NT2/D1 (cell line): ENCODE measurements around the gene HSPA1A.
"Not testable (repeated sequence)": the region's sequence is repeated elsewhere in the genome, so short reads cannot be mapped to it uniquely, and the experiment has no call there.

Experiments
- DNase-seq: peaks from one replicate; pipeline ENCODE4 v3.0.0-alpha.2; 2011; ENCODE audit warnings: low read depth, low spot score
- H3K27me3 ChIP-seq: 2 replicates; pipeline ENCODE4 v1.6.0; 2011; ENCODE audit warnings: mild to moderate bottlenecking; ENCODE audit not compliant: insufficient read length, insufficient read depth
- H3K36me3 ChIP-seq: 2 replicates; pipeline ENCODE4 v1.6.1; 2011; ENCODE audit warnings: mild to moderate bottlenecking, low read length, mixed read lengths; ENCODE audit not compliant: insufficient read depth, insufficient read length
- H3K4me1 ChIP-seq: 2 replicates; pipeline ENCODE4 v1.5.1; 2011; ENCODE audit not compliant: insufficient read depth, insufficient read length
- H3K4me3 ChIP-seq: 2 replicates; pipeline ENCODE4 v1.5.1; 2011; ENCODE audit warnings: low read depth; ENCODE audit not compliant: insufficient read length
- H3K9ac ChIP-seq: 2 replicates; pipeline ENCODE4 v1.6.0; 2011; ENCODE audit warnings: low read depth; ENCODE audit not compliant: insufficient read length
- H3K9me3 ChIP-seq: 2 replicates; pipeline ENCODE4 v1.5.1; 2011; ENCODE audit warnings: mild to moderate bottlenecking, low read length; ENCODE audit not compliant: insufficient read depth
- SUZ12 ChIP-seq: IDR thresholded peaks from 2 replicates; pipeline ENCODE4 v1.6.1; 2011; ENCODE audit not compliant: insufficient read length, insufficient read depth; ENCODE audit errors: extremely low read depth
- YY1 ChIP-seq: IDR thresholded peaks from 2 replicates; pipeline ENCODE4 v1.6.1; 2011; ENCODE audit not compliant: insufficient read length, insufficient read depth
- ZNF274 ChIP-seq: IDR thresholded peaks from 2 replicates; pipeline ENCODE4 v1.6.1; 2011; ENCODE audit warnings: mild to moderate bottlenecking, low read depth, low read length

HSPA1A gene

GRCh38 chr6:31838968-31839367 lies 23.6 kb downstream of the HSPA1A start:
- no peaks in the 10 kb centered on the region for H3K4me1 ChIP-seq
- TF ChIP-seq YY1 = no peak
- no peak for TF ChIP-seq SUZ12
- no peak for TF ChIP-seq ZNF274
- H3K4me3 ChIP-seq = no peak overlapping the region
- peaks cover 65% of the 10 kb centered on the region for H3K36me3 ChIP-seq
- H3K9ac ChIP-seq = no peak overlapping the region
- DNase-seq = no peak
- no peaks in the 10 kb centered on the region for H3K9me3 ChIP-seq
- H3K27me3 ChIP-seq = no peaks in the 10 kb centered on the region

GRCh38 chr6:31839779-31840126 lies 24.4 kb downstream of the HSPA1A start:
- H3K4me3 ChIP-seq, H3K4me1 ChIP-seq, H3K9me3 ChIP-seq, DNase-seq, H3K9ac ChIP-seq, H3K27me3 ChIP-seq: not testable (repeated sequence)
- H3K36me3 ChIP-seq = peaks cover 72% of the 10 kb centered on the region

- no peaks in the 10 kb centered on the region for H3K4me1 ChIP-seq
- H3K36me3 ChIP-seq = peaks cover 58% of the 10 kb centered on the region
- no peak overlapping the region for H3K9ac ChIP-seq
- no peak overlapping the region for H3K4me3 ChIP-seq
- no peak for TF ChIP-seq SUZ12
- TF ChIP-seq YY1 = no peak
- no peak for TF ChIP-seq ZNF274
- DNase-seq = no peak
- no peaks in the 10 kb centered on the region for H3K9me3 ChIP-seq
- no peaks in the 10 kb centered on the region for H3K27me3 ChIP-seq
These were observed 26.7 kb downstream of the HSPA1A start for GRCh38 chr6:31842053-31842452.

- Histone ChIP-seq H3K27me3 (no peaks in the 10 kb centered on the region), H3K4me3 (no peak overlapping the region), H3K9ac (no peak overlapping the region), H3K9me3 (no peaks in the 10 kb centered on the region), H3K4me1 (no peaks in the 10 kb centered on the region), H3K36me3 (peaks cover 34% of the 10 kb centered on the region)
- DNase-seq = no peak
- TF ChIP-seq YY1 (no peak), SUZ12 (no peak), ZNF274 (no peak)
These were observed 29.2 kb downstream of the HSPA1A start for GRCh38 chr6:31844507-31844906.

- DNase-seq = no peak
- Histone ChIP-seq H3K27me3 (no peaks in the 10 kb centered on the region), H3K4me3 (no peak overlapping the region), H3K9ac (no peak overlapping the region), H3K36me3 (peaks cover 18% of the 10 kb centered on the region), H3K4me1 (no peaks in the 10 kb centered on the region), H3K9me3 (peaks cover 6% of the 10 kb centered on the region; the same call in 1 of the 2 replicates)
- TF ChIP-seq YY1 (no peak), ZNF274 (no peak), SUZ12 (no peak)
These were observed 32.1 kb downstream of the HSPA1A start for GRCh38 chr6:31847276-31847978.

- no peak for DNase-seq
- Histone ChIP-seq H3K4me3 (no peak overlapping the region), H3K4me1 (no peaks in the 10 kb centered on the region), H3K36me3 (no peaks in the 10 kb centered on the region), H3K27me3 (no peaks in the 10 kb centered on the region), H3K9ac (no peak overlapping the region), H3K9me3 (peaks cover 18% of the 10 kb centered on the region; the same call in 1 of the 2 replicates)
- TF ChIP-seq YY1 (no peak), SUZ12 (no peak), ZNF274 (no peak)
These were observed 35.6 kb downstream of the HSPA1A start for GRCh38 chr6:31850765-31851484.

GRCh38 chr6:31851485-31851832 lies 36.1 kb downstream of the HSPA1A start:
- DNase-seq = no peak
- no peaks in the 10 kb centered on the region for H3K36me3 ChIP-seq
- no peaks in the 10 kb centered on the region for H3K27me3 ChIP-seq
- peaks cover 18% of the 10 kb centered on the region; the same call in 1 of the 2 replicates for H3K9me3 ChIP-seq
- H3K4me3 ChIP-seq = no peak overlapping the region
- no peak overlapping the region for H3K9ac ChIP-seq
- no peaks in the 10 kb centered on the region for H3K4me1 ChIP-seq
- TF ChIP-seq ZNF274 (no peak), YY1 (no peak), SUZ12 (no peak)

GRCh38 chr6:31851980-31852718 lies 36.8 kb downstream of the HSPA1A start:
- DNase-seq, H3K4me3 ChIP-seq, H3K4me1 ChIP-seq, H3K9ac ChIP-seq, H3K27me3 ChIP-seq, H3K36me3 ChIP-seq: not testable (repeated sequence)
- H3K9me3 ChIP-seq = peaks cover 18% of the 10 kb centered on the region; the same call in 1 of the 2 replicates

GRCh38 chr6:31857774-31858173 lies 42.4 kb downstream of the HSPA1A start:
- DNase-seq = not testable (repeated sequence)

More at GRCh38 chr6:31857774-31858173, 42.4 kb downstream of the HSPA1A start:
- peaks cover 33% of the 10 kb centered on the region for H3K36me3 ChIP-seq
- not testable (repeated sequence) for H3K9ac ChIP-seq, H3K4me3 ChIP-seq, H3K9me3 ChIP-seq, H3K4me1 ChIP-seq, H3K27me3 ChIP-seq
